NCI-H82 treated with DMSO at 0.1 percent for 48 hours (cell line): ENCODE data around the gene POF1B.
A peak's percentile ranks its signal among the peaks of the same experiment; 100 is the strongest.

Experiments
- DNase-seq: peaks from one replicate; lab custom pipeline; 2025; ENCODE audit not compliant: unreplicated experiment; lab: John Stamatoyannopoulos, UW

The POF1B gene

GRCh38 chrX:85243761-85244449 lies 135.6 kb downstream of the POF1B start, which contains the start of the genes SATL1 and ZNF711:
Gene SATL1, minus strand, starts transcription at chrX:85243779. Its CDS starts 134,811 bp downstream, at chrX:85108968.
Gene ZNF711, plus strand, starts transcription at chrX:85243991. Its CDS starts 3,582 bp downstream, at chrX:85247573.
- peak; percentile 82 for DNase-seq

DNA sequence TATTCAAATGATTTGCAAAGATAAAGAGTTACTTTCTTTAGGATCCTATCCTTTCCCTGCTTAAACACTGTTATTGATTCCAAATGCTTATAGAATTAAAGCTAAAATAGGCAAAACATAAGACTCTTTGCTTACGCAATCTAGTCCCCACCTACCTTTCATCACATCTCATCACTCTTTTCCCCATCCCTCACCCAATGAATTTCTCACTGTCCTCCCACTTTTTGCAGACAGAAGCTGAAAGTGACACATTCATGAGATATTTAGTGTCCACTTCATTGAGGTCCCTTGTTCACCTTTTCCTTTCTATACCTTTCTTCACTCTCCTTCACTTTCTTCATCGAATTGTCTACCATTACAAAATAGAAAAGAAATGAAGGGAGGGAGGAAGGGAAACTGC lies 136.3 kb downstream of the POF1B start:
- DNase-seq: peak; percentile 6
